H9 (cell line): Measurements from ENCODE around the gene ADGRD1. TPM values are rescaled to one million over a fixed set of nuclear protein-coding genes. Genes with fewer than 3 reads are reported as not detected.

Experiments
- DNase-seq: peaks from one replicate; pipeline ENCODE4 v3.0.0-alpha.2; 2017
- H2AFZ ChIP-seq: one replicate; pipeline ENCODE4 v1.6.1; 2013; ENCODE audit warnings: mild to moderate bottlenecking, low read length, control low read depth, moderate library complexity
- H2AK5ac ChIP-seq: 2 replicates; pipeline ENCODE4 v1.6.1; 2013; ENCODE audit warnings: low read length, control low read depth, mixed read lengths; ENCODE audit not compliant: insufficient read length
- H2BK120ac ChIP-seq: one replicate; pipeline ENCODE4 v1.6.1; 2013; ENCODE audit warnings: low read depth, mild to moderate bottlenecking, low read length, control low read depth, inconsistent platforms; ENCODE audit not compliant: poor library complexity, severe bottlenecking
- H2BK12ac ChIP-seq: 2 replicates; pipeline ENCODE4 v1.6.1; 2013; ENCODE audit warnings: low read length, control low read depth, mixed read lengths, low read depth; ENCODE audit not compliant: insufficient read length
- H2BK15ac ChIP-seq: 2 replicates; pipeline ENCODE4 v1.6.1; 2013; ENCODE audit warnings: low read depth, low read length, control low read depth
- H2BK20ac ChIP-seq: one replicate; pipeline ENCODE4 v1.6.1; 2013; ENCODE audit warnings: low read depth, mild to moderate bottlenecking, low read length, control low read depth, inconsistent platforms; ENCODE audit not compliant: poor library complexity, severe bottlenecking
- H2BK5ac ChIP-seq: 2 replicates; pipeline ENCODE4 v1.6.1; 2013; ENCODE audit warnings: low read length, control low read depth, mixed read lengths; ENCODE audit not compliant: insufficient read length
- H3K14ac ChIP-seq: 2 replicates; pipeline ENCODE4 v1.6.1; 2013; ENCODE audit warnings: low read length, control low read depth; ENCODE audit not compliant: insufficient read depth
- H3K18ac ChIP-seq: 2 replicates; pipeline ENCODE4 v1.6.1; 2013; ENCODE audit warnings: low read depth, mild to moderate bottlenecking, mixed read lengths, low read length, control low read depth; ENCODE audit not compliant: insufficient read length
- H3K23ac ChIP-seq: 2 replicates; pipeline ENCODE4 v1.6.1; 2013; ENCODE audit warnings: low read length, control low read depth, mixed read lengths, low read depth; ENCODE audit not compliant: insufficient read length
- H3K23me2 ChIP-seq: 2 replicates; pipeline ENCODE4 v1.6.1; 2013; ENCODE audit warnings: low read depth, mild to moderate bottlenecking, mixed read lengths, low read length, control low read depth; ENCODE audit not compliant: insufficient read length, poor library complexity, severe bottlenecking
- H3K27ac ChIP-seq: 2 replicates; pipeline ENCODE4 v1.5.1; 2013; ENCODE audit warnings: low read length, control low read depth, mixed read lengths, low read depth; ENCODE audit not compliant: insufficient read length
- H3K27me3 ChIP-seq: 2 replicates; pipeline ENCODE4 v1.6.1; 2013; ENCODE audit warnings: low read length, control low read depth, inconsistent platforms; ENCODE audit not compliant: insufficient read depth
- H3K4ac ChIP-seq: 2 replicates; pipeline ENCODE4 v1.6.1; 2013; ENCODE audit warnings: low read depth, mild to moderate bottlenecking, control low read depth, inconsistent platforms, low read length, moderate library complexity
- H3K4me1 ChIP-seq: 2 replicates; pipeline ENCODE4 v1.6.1; 2013; ENCODE audit warnings: low read length, control low read depth, inconsistent platforms; ENCODE audit not compliant: insufficient read depth
- H3K4me2 ChIP-seq: 2 replicates; pipeline ENCODE4 v1.6.1; 2013; ENCODE audit warnings: low read length, control low read depth, mixed read lengths; ENCODE audit not compliant: insufficient read length, insufficient read depth
- H3K56ac ChIP-seq: 2 replicates; pipeline ENCODE4 v1.6.1; 2013; ENCODE audit warnings: low read depth, mild to moderate bottlenecking, mixed read lengths, low read length, control low read depth; ENCODE audit not compliant: insufficient read length
- H3K79me1 ChIP-seq: 2 replicates; pipeline ENCODE4 v1.6.1; 2013; ENCODE audit warnings: low read depth, mild to moderate bottlenecking, moderate library complexity, low read length, control low read depth, inconsistent platforms; ENCODE audit not compliant: insufficient read depth, poor library complexity, severe bottlenecking
- H3K79me2 ChIP-seq: 2 replicates; pipeline ENCODE4 v1.6.1; 2013; ENCODE audit warnings: low read length, control low read depth, inconsistent platforms; ENCODE audit not compliant: insufficient read depth
- H3K9ac ChIP-seq: 2 replicates; pipeline ENCODE4 v1.6.1; 2013; ENCODE audit warnings: low read length, control low read depth, mixed read lengths; ENCODE audit not compliant: insufficient read length; ENCODE audit errors: extremely low read depth
- H3K9me3 ChIP-seq: one replicate; pipeline ENCODE4 v1.6.1; 2013; ENCODE audit warnings: low read depth, low read length, inconsistent platforms; ENCODE audit not compliant: control insufficient read depth
- H3T11ph ChIP-seq: one replicate; pipeline ENCODE4 v1.6.1; 2013; ENCODE audit warnings: mild to moderate bottlenecking, low read length, control low read depth, inconsistent platforms
- H4K20me1 ChIP-seq: one replicate; pipeline ENCODE4 v1.6.1; 2013; ENCODE audit not compliant: control insufficient read depth, insufficient read length, insufficient read depth
- H4K5ac ChIP-seq: 2 replicates; pipeline ENCODE4 v1.6.1; 2013; ENCODE audit warnings: low read depth, mild to moderate bottlenecking, mixed read lengths, low read length, control low read depth; ENCODE audit not compliant: insufficient read length
- H4K8ac ChIP-seq: replicated peaks from 2 replicates; pipeline ENCODE4 v1.6.1; 2013; ENCODE audit warnings: low read length, control low read depth, mixed read lengths, low read depth; ENCODE audit not compliant: insufficient read length
- H4K91ac ChIP-seq: 2 replicates; pipeline ENCODE4 v1.6.1; 2013; ENCODE audit warnings: low read depth, mild to moderate bottlenecking, moderate library complexity, mixed read lengths, low read length, control low read depth; ENCODE audit not compliant: insufficient read length
- H3K27ac Mint-ChIP-seq, 3 experiments: 2 replicates in 2 of 3; 3 replicates in 1 of 3; pipeline ENCODE4 v1.8.0; 2020 to 2021; ENCODE audit warnings: mixed read lengths in 3 of 3, mild to moderate bottlenecking in 1 of 3, moderate library complexity in 1 of 3
- H3K27me3 Mint-ChIP-seq: 2 replicates; pipeline ENCODE4 v1.8.0; 2021; ENCODE audit warnings: low read depth, mild to moderate bottlenecking, moderate library complexity, mixed read lengths
- H3K36me3 Mint-ChIP-seq, 3 experiments: 2 replicates in 2 of 3; 3 replicates in 1 of 3; pipeline ENCODE4 v1.8.0; 2020 to 2021; ENCODE audit warnings: low read depth in 3 of 3, mixed read lengths in 3 of 3; ENCODE audit not compliant: insufficient read depth in 1 of 3
- H3K4me1 Mint-ChIP-seq, 2 experiments: 2 replicates each; pipeline ENCODE4 v1.8.0; 2020; ENCODE audit warnings: mixed read lengths in 2 of 2
- H3K4me3 Mint-ChIP-seq, 2 experiments: 2 replicates in 1 of 2; 3 replicates in 1 of 2; pipeline ENCODE4 v1.8.0; 2020 to 2021; ENCODE audit warnings: mild to moderate bottlenecking in 2 of 2, mixed read lengths in 2 of 2, moderate library complexity in 1 of 2
- H3K9me3 Mint-ChIP-seq, 2 experiments: 2 replicates in 1 of 2; 3 replicates in 1 of 2; pipeline ENCODE4 v1.8.0; 2020; ENCODE audit warnings: mild to moderate bottlenecking in 2 of 2, mixed read lengths in 2 of 2, moderate library complexity in 1 of 2
- WGBS: extraction: QIAGEN DNeasy Blood & Tissue Kit; methylation state at CpG from one replicate; pipeline ENCODE4 v1.1.7; 2013; ENCODE audit warnings: missing lambda C conversion rate, low lambda C conversion rate, mixed read lengths; ENCODE audit not compliant: insufficient read length; ENCODE audit errors: extremely low coverage; 5-methylcytosine and 5-hydroxymethylcytosine counted together
- total RNA-seq: library from RNA; stranded (reverse); gene quantifications from 2 replicates; pipeline ENCODE4 v1.2.1, GENCODE V29; 2021
- TF ChIP-seq, protein P1 (sequence below): fragments of 200-600 bp; sonication (generic); conservative IDR thresholded peaks from 3 replicates; pipeline ENCODE4 v1.8.0; 2021; ENCODE audit warnings: antibody characterized with exemption, mild to moderate bottlenecking

ADGRD1 gene
- total RNA-seq, 1 experiment from 2014 or later: 0.52 TPM

- Histone ChIP-seq H3K79me2 (no peaks in the 10 kb centered on the region), H3K4me1 (no peaks in the 10 kb centered on the region), H3K9me3 (no peaks in the 10 kb centered on the region), H3K4ac (no peak overlapping the region), H4K8ac (no peak overlapping the region), H3K14ac (no peak overlapping the region), H3K56ac (no peak overlapping the region), H2BK15ac (no peak overlapping the region), H3K18ac (no peak overlapping the region), H2AFZ (no peak overlapping the region), H2BK120ac (no peak overlapping the region), H2BK5ac (no peak overlapping the region), H3K27ac (no peak overlapping the region), H4K20me1 (no peaks in the 10 kb centered on the region), H2BK12ac (no peak overlapping the region), H3T11ph (no peak overlapping the region), H3K9ac (no peak overlapping the region), H3K23ac (no peak overlapping the region), H3K27me3 (no peaks in the 10 kb centered on the region), H2BK20ac (no peak overlapping the region), H3K4me2 (no peak overlapping the region), H4K91ac (no peak overlapping the region), H3K23me2 (no peaks in the 10 kb centered on the region), H3K79me1 (no peaks in the 10 kb centered on the region), H4K5ac (no peak overlapping the region), H2AK5ac (no peak overlapping the region)
- no peaks in the 10 kb centered on the region for H3K9me3 Mint-ChIP-seq
- no CpG with 5 or more reads among the region's 7 CpGs for WGBS
- DNase-seq: peak; percentile 14
- H3K4me1 Mint-ChIP-seq: no peaks in the 10 kb centered on the region
- TF ChIP-seq, protein P1, sequence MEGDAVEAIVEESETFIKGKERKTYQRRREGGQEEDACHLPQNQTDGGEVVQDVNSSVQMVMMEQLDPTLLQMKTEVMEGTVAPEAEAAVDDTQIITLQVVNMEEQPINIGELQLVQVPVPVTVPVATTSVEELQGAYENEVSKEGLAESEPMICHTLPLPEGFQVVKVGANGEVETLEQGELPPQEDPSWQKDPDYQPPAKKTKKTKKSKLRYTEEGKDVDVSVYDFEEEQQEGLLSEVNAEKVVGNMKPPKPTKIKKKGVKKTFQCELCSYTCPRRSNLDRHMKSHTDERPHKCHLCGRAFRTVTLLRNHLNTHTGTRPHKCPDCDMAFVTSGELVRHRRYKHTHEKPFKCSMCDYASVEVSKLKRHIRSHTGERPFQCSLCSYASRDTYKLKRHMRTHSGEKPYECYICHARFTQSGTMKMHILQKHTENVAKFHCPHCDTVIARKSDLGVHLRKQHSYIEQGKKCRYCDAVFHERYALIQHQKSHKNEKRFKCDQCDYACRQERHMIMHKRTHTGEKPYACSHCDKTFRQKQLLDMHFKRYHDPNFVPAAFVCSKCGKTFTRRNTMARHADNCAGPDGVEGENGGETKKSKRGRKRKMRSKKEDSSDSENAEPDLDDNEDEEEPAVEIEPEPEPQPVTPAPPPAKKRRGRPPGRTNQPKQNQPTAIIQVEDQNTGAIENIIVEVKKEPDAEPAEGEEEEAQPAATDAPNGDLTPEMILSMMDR: no peak
- no peaks in the 10 kb centered on the region for H3K36me3 Mint-ChIP-seq
- H3K27ac Mint-ChIP-seq: no peak overlapping the region
- H3K27me3 Mint-ChIP-seq: no peaks in the 10 kb centered on the region; the same call in none of the 2 replicates
- H3K4me3 Mint-ChIP-seq: no peak overlapping the region
These were observed 15.5 kb downstream of the ADGRD1 start for GRCh38 chr12:130969223-130969622.
